Measurements from ENCODE around the gene CELF2. TPM values are rescaled to one million over a fixed set of nuclear protein-coding genes. Genes with fewer than 3 reads are reported as not detected.

The CELF2 gene
- polyA plus RNA-seq, 1 experiment = 24.7 TPM

GRCh38 chr10:11195623-11196022 is 178.0 kb downstream of the CELF2 start:
- Histone ChIP-seq H3K27me3 (ENCODE audit: control insufficient read depth, insufficient read depth, low read length) (no peaks in the 10 kb centered on the region), H3K9me3 (ENCODE audit: control insufficient read depth, insufficient read depth, low read length) (no peaks in the 10 kb centered on the region), H3K27ac (ENCODE audit: low read depth, low read length) (no peak overlapping the region), H3K4me3 (ENCODE audit: low read depth, low read length) (no peak overlapping the region)
- TF ChIP-seq, protein P1, sequence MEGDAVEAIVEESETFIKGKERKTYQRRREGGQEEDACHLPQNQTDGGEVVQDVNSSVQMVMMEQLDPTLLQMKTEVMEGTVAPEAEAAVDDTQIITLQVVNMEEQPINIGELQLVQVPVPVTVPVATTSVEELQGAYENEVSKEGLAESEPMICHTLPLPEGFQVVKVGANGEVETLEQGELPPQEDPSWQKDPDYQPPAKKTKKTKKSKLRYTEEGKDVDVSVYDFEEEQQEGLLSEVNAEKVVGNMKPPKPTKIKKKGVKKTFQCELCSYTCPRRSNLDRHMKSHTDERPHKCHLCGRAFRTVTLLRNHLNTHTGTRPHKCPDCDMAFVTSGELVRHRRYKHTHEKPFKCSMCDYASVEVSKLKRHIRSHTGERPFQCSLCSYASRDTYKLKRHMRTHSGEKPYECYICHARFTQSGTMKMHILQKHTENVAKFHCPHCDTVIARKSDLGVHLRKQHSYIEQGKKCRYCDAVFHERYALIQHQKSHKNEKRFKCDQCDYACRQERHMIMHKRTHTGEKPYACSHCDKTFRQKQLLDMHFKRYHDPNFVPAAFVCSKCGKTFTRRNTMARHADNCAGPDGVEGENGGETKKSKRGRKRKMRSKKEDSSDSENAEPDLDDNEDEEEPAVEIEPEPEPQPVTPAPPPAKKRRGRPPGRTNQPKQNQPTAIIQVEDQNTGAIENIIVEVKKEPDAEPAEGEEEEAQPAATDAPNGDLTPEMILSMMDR (IDR thresholded peaks at IDR 0.05; ENCODE audit: low read depth, low read length) = no peak
- POLR2A ChIA-PET = no interaction called here
- no peak for DNase-seq (ENCODE audit: low read depth, low spot score)
- CTCF ChIA-PET = no interaction called here

DNA sequence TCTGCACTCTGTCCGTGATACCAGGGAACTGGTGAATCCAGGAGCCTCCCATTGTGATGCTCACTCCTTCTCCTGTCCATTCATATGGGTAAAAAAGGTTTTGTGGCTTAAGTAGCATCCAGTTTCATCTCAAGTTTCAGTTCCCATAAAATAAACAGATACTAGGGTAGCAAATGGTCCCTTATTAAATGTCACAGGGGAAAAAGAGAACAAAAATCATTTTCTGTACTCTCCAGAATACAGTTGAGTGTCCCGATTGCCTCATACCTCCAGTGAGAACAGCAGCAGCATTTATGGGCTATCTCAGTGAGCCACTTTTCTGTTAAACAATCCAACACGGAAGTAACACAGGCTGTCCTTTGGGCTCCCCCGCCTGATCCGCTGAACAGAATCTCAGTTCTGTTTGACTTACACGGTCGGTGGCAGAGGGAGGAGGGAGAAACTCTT is 179.6 kb downstream of the CELF2 start:
- no peak overlapping the region for H3K27ac ChIP-seq (ENCODE audit: low read depth, low read length)
- H3K27me3 ChIP-seq (ENCODE audit: control insufficient read depth, insufficient read depth, low read length) = no peaks in the 10 kb centered on the region
- H3K9me3 ChIP-seq (ENCODE audit: control insufficient read depth, insufficient read depth, low read length) = no peaks in the 10 kb centered on the region
- H3K4me3 ChIP-seq (ENCODE audit: low read depth, low read length) = no peak overlapping the region
- POLR2A ChIA-PET = no interaction called here
- CTCF ChIA-PET = no interaction called here
- TF ChIP-seq, protein P1 (IDR thresholded peaks at IDR 0.05; ENCODE audit: low read depth, low read length) = no peak
- DNase-seq (ENCODE audit: low read depth, low spot score) = no peak

DNA sequence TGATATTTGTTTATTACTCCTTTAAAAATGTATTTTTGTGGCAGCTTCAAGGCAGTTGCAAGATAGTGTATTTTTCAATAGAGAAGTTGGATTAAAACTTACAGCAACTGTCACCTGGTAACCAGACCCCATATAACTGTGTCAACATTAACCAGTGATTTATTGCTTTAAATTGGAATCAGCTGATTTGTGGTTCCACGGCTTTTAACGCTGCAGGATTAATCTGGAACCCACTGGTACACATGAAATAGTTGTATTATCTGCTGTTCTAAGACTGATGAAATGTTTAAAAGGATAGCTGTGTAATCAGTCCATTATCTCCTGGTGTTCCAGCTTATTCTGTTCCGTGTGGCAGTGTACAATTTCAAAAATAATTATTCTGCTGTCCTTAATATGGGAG is 180.2 kb downstream of the CELF2 start:
- Histone ChIP-seq H3K27me3 (ENCODE audit: control insufficient read depth, insufficient read depth, low read length) (no peaks in the 10 kb centered on the region), H3K4me3 (ENCODE audit: low read depth, low read length) (no peak overlapping the region), H3K9me3 (ENCODE audit: control insufficient read depth, insufficient read depth, low read length) (no peaks in the 10 kb centered on the region), H3K27ac (ENCODE audit: low read depth, low read length) (no peak overlapping the region)
- TF ChIP-seq, protein P1 (IDR thresholded peaks at IDR 0.05; ENCODE audit: low read depth, low read length) = no peak
- POLR2A ChIA-PET = no interaction called here
- no peak for DNase-seq (ENCODE audit: low read depth, low spot score)
- CTCF ChIA-PET = no interaction called here

DNA sequence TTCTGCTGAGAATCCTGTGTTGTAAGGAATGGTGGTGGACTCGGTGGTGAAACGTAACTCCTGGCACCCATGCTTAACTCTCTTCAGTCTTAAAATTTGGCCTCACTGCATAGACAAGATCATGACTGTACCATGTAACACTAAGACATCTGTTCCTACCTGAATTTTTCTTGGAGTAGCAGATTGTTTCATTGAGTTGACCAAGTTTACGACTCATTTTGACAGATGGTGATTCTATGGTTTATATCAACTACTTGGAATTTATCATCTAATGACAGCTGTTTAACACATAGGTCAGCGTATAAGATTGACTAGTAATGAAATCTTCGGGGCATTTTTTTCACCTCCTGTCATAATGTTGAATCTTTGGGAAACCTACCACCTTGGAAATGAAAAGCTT is 184.2 kb downstream of the CELF2 start:
- TF ChIP-seq, protein P1 (IDR thresholded peaks at IDR 0.05; ENCODE audit: low read depth, low read length) = no peak
- DNase-seq (ENCODE audit: low read depth, low spot score) = no peak
- Histone ChIP-seq H3K27me3 (ENCODE audit: control insufficient read depth, insufficient read depth, low read length) (no peaks in the 10 kb centered on the region), H3K27ac (ENCODE audit: low read depth, low read length) (no peak overlapping the region), H3K4me3 (ENCODE audit: low read depth, low read length) (no peak overlapping the region), H3K9me3 (ENCODE audit: control insufficient read depth, insufficient read depth, low read length) (peaks cover 3% of the 10 kb centered on the region; the same call in 1 of the 2 replicates)
- ChIA-PET POLR2A (no interaction called here), CTCF (interaction anchor here (1.1 kb wide), 1 partner anchor 69 kb away, joined by 3 read pairs; no protein-coding TSS in a partner anchor)

DNA sequence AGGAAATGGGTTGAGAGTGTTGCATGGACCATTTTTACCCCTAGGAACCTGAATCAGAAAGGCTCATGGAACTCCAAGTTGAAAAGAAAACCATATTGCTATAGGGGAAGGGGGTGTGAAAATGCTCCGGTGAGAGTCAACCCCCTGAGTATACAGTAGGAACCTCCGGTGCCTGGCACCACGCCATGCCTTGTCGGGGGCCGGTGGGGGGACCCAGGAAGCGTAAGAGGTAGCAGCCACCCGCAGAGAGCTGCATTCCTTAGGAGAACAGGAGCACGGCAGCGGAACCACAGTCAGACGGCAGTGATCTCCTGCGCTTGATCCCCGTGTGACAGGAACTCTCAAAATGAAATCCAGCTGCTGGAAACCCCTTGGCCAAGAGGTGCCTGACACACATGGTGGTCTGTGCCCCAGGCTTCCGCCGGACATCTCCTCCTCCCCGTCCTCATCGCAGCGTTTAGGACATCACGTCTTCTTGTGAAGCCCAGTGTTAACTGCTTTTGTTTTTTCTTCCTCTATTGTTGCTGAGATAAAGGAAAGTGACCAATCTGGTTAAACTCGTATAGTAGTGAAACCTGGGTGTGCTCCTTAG is 186.8 kb downstream of the CELF2 start:
- DNase-seq (ENCODE audit: low read depth, low spot score) = no peak
- peaks cover 5% of the 10 kb centered on the region; the same call in 1 of the 2 replicates for H3K9me3 ChIP-seq (ENCODE audit: control insufficient read depth, insufficient read depth, low read length)
- TF ChIP-seq, protein P1 (IDR thresholded peaks at IDR 0.05; ENCODE audit: low read depth, low read length) = no peak
- H3K4me3 ChIP-seq (ENCODE audit: low read depth, low read length) = no peak overlapping the region
- POLR2A ChIA-PET = no interaction called here
- H3K27me3 ChIP-seq (ENCODE audit: control insufficient read depth, insufficient read depth, low read length) = no peaks in the 10 kb centered on the region
- no peak overlapping the region for H3K27ac ChIP-seq (ENCODE audit: low read depth, low read length)
- CTCF ChIA-PET = no interaction called here

Data from AG04450 (cell line).